NCI-H2227 (cell line): ENCODE data around the gene TMEM209.
"Not testable (repeated sequence)": the region's sequence is repeated elsewhere in the genome, so short reads cannot be mapped to it uniquely, and the experiment has no call there.

ENCODE experiments used
- DNase-seq: peaks from one replicate; lab custom pipeline; 2025; ENCODE audit not compliant: unreplicated experiment; lab: John Stamatoyannopoulos, UW

TMEM209 gene

DNA sequence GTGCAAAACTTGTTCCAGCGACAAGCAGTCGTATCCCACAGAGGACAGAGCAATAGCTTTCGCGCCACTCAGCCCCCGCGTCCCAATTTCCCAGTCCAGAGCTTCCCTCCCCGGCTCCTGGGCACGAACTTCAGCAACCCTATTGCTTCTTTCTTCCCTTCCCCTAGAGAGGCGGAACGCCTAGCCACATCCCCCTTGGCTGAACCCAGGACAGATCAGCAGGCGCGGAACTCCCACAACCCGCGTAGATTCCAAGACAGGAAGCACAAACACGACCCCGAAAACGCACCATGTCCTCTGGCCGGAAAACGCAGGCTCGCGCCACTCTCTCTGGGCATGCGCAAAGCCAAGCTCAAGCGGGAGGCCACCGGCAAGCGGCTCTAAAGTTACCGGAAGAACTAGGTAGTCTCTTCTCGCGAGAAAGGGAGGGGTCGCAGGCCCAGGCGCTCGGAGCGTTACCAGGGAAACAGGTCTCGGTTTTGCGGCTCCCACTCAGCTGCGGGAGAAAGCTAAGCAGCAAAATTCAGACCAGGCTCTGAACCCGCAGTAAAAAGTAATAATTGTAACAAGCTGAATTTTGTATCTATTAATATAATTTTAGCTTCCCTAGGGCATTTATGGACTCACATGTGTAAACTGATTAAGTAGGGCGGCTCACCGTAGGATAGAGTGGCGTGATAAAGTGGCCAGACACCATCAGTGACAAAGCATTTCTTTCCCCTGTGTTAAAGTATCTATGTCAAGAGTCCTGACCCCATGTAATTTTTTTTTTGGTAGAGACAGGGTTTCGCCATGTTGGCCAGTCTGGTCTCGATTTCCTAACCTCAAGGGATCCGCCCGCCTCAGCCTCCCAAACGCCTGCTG is at the start of gene TMEM209:
TSS of gene TMEM209 (minus strand) at position 323 of the 864 bp plus-strand sequence. CDS start at position 292, 31 bp downstream.
- peak; percentile 100 for DNase-seq

DNA sequence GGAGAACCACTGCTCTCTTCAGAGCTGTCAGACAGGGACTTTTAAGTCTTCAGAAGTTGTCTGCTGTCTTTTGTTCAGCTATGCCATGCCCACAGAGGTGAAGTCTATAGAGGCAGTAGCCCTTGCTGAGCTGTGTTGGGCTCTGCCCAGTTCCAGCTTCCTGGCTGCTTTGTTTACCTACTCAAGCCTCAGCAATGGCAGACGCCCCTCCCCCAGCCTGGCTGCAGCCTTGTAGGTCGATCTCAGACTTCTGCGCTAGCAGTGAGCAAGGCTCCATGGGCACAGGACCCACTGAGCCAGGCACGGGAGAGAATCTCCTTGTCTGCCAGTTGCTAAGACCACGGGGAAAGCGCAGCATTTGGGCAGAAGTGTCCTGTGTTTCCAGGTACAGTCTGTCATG is 49.3 kb upstream of the TMEM209 start:
- no peak for DNase-seq

DNA sequence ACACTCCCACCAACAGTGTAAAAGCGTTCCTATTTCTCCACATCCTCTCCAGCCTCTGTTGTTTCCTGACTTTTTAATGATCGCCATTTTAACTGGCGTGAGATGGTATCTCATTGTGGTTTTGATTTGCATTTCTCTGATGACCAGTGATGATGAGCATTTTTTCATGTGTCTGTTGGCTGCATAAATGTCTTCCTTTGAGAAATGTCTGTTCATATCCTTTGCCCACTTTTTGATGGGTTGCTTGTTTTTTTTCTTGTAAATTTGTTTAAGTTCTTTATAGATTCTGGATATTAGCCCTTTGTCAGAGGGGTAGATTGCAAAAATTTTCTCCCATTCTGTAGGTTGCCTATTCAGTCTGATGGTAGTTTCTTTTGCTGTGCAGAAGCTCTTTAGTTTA is 44.4 kb upstream of the TMEM209 start:
- not testable (repeated sequence) for DNase-seq

- not testable (repeated sequence) for DNase-seq
Measured at GRCh38 chr7:130248842-130249241, 43.6 kb upstream of the TMEM209 start.

- DNase-seq: not testable (repeated sequence)
Measured at GRCh38 chr7:130246491-130246890, 41.3 kb upstream of the TMEM209 start.

- not testable (repeated sequence) for DNase-seq
Measured at GRCh38 chr7:130243486-130243885, 38.3 kb upstream of the TMEM209 start.

- peak; percentile 23 for DNase-seq
Measured at GRCh38 chr7:130242198-130243014, 37.2 kb upstream of the TMEM209 start.

DNA sequence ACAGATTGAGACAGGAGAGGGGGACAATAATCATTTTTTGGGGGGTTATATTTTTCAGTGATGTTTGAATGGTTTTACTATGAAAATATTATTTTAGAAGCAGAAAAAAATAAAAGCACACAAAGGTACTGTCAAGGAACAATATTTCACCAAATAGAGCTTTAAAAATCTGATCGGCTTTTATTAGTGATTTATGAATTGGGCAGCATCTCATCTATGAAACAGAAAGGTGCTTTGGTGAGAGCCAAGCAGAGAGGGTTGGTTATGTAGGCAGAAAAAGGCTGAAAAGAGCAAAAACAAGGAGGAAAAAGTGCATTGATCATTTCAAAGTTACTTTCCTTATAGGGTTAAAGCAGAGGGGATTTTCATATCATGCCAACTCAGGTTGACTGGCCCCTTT is 35.0 kb upstream of the TMEM209 start:
- no peak for DNase-seq

- DNase-seq: not testable (repeated sequence)
Measured at GRCh38 chr7:130236361-130236760, 31.2 kb upstream of the TMEM209 start.

DNA sequence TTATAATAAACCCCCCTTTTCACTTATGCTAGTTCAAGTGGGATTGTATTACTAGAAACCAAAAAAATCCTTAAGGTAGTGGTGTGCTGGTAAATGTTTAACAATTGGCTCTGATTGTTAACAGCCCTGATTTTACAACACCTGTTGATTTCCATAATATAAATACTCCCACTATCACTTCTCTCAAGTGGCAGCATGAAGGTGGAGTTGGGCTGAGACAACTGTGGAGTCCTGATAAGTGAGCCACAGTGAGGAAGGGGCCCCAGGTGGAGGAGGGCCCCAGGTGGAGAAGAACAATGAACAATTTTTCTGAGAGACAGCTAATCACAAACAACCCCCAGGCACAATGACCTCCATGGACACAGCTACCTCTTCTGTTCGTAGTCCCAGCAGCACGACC is 28.9 kb upstream of the TMEM209 start:
- DNase-seq: no peak

DNA sequence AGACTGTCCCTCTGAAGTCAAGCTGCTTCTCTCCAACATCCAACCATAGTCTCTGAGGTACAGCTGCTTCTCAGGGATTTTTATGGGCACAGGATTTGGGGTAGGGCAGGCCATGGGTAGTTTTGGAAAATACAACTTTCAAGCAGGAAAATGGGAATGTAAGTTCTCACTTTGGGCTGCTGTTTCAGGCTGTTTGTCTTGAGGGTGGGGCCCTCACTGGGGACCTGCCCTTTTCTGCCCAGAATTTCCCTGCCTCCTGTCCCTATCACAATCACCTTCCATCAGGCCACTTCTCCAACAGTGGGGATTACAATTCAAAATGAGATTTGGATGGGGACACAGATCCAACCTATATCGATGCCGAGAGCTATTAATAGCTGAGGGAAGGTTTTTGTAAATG is 27.0 kb upstream of the TMEM209 start:
- DNase-seq: no peak

- no peak for DNase-seq
Measured at GRCh38 chr7:130231792-130232191, 26.6 kb upstream of the TMEM209 start.

GRCh38 chr7:130229981-130230380 is 24.8 kb upstream of the TMEM209 start:
- not testable (repeated sequence) for DNase-seq

GRCh38 chr7:130228840-130229502 is 23.8 kb upstream of the TMEM209 start:
- no peak for DNase-seq

GRCh38 chr7:130227883-130228575 is 22.8 kb upstream of the TMEM209 start:
- peak; percentile 40 for DNase-seq

DNA sequence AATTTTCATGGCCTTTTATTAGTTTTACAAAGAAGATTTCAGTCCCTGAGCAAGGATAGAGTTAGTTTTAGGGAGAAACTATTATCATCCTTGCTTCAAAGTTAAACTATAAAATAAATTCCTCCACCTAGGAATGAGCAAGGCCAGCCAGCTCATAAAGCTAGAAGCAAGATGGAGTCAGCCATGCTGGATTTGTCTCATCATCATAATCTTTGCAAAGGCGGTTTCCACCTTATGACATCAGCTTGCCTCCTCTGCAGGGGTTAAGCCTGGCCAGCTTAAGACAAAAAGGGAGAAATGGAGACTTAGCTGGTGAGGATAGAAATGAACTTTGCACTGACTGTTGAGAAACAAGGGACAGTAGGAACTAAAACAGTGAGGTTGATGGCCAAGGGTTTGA is 21.1 kb upstream of the TMEM209 start:
- no peak for DNase-seq

GRCh38 chr7:130224923-130225322 is 19.7 kb upstream of the TMEM209 start:
- not testable (repeated sequence) for DNase-seq

GRCh38 chr7:130224210-130224609 is 19.0 kb upstream of the TMEM209 start:
- DNase-seq: no peak

DNA sequence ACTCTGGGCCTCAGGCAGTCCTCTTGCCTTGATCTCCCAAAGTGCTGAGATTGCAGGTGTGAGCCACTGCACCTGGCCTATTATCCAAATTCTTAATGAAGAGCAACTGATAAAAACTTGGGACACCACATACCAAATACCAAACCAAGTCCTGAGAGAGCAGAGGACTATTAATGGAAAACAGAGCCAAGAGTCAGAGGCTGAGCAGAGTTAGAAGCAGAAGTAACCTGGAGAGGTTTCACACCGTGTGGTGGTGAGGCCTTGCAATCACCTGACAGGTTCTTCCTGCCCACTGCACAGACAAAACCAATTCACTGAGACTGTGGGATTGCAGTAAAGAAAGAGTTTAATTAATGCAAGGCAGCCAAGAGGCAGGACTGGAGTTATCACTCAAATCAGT is 18.4 kb upstream of the TMEM209 start:
- DNase-seq: no peak

DNA sequence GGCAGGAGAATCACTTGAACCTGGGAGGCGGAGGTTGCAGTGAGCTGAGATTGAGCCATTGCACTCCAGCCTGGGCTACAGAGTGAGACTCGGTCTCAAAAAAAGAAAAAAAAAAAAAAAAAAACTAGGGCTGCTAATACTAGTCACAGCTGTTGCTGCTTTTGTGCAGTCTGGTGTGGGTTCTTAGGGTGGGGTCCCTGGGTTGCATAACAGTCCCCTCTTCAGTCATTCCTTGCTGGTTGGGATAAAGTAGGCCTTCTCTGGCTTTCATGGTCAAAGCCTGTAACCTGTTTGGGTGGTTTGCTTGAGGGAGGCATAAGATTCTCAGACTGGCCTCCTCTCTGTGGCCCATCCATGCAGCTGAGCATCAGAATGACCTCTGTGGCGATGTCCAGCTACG is 16.5 kb upstream of the TMEM209 start:
- no peak for DNase-seq

DNA sequence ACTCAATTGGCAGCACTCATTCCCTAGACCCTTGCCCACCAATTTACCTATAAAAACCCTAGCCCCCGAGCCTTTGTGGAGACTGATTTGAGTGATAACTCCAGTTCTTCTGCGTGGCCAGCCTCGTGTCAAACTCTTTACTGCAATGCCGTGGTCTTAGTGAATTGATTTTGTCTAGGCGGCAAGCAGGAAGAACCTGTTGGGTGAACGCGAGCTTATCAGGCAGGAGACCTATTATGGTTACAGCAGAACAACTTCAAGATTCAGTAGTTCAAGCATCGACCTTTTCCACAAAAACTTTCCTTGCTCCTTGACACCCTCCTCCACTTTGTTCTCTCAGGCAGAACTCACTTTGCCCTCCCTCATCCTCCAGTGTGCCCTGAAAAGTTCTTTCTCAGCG is 14.7 kb upstream of the TMEM209 start:
- no peak for DNase-seq
